GM18907 (cell line): Measurements from ENCODE around the gene HNRNPK.

Experiments used
- ATAC-seq: cut with Tn5 transposase; IDR thresholded peaks from one replicate; pipeline ENCODE4 v1.9.1; 2021; ENCODE audit warnings: mild to moderate bottlenecking, moderate library complexity; ENCODE audit not compliant: unreplicated experiment

Gene HNRNPK

DNA sequence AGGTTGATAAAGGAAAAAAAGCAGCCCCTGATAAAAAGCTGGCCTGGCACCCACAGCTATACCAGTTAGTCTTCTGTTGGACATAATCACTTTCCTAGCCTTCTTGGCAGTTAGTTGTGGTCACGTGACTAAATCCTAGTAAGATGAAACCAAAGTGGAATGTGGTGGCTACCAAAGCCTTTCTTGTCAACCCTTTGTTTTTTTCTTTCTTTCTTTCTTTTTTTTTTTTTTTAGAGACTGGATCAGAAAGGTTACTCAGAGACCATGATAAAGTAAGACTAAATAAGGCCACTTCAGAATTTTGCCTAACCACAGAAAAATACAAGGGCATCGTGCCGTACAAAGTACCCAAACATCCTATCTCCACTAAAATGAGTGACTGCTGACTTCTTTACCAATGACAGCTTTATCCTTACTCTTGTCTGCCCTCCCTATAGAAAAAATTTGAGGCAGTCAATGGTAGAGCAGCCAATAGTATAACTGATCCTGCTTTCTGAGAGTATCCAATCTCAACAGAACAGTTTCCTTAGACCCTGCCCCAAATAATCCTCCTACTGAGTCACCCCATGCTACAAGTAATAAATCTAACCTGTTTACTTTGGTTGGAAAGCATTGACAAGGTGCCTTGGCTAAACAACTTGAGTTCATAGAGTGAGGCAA, 44.6 kb downstream of the HNRNPK start:
- ATAC-seq, result no peak

DNA sequence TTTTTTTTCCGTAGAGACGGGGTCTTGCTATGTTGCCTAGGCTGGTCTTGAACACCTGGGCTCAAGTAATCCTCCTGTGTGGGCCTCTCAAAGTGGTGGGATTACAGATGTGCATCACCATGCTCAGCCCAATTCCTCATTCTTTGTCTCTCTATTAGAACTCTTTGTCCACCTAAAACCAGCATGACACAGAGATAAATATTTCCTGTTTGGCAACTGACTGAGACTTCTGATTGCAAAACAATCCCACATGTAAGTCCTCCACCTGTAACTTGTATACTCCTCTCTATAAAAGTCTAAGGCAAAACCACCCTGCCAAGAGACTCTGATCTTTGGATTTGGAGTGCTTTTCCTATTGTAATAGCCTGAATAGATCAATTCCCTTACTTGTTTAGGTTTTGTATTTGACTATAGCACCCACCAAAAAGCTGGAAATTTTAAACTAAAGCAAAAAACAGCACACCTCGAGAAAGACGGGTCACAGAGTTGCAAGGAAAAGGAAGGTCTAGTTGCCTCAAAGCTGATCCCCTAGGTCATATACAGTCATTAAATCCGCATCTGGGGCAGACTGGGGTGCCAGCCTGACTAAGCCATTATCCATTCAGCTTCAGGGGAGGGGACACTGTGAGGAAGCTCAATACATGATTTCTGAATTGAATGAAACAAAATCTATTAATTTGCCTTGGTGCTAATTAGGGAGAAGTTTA, 45.3 kb downstream of the HNRNPK start:
- ATAC-seq, result no peak

GRCh38 chr9:83933790-83934189, 46.2 kb downstream of the HNRNPK start:
- no peak for ATAC-seq

DNA sequence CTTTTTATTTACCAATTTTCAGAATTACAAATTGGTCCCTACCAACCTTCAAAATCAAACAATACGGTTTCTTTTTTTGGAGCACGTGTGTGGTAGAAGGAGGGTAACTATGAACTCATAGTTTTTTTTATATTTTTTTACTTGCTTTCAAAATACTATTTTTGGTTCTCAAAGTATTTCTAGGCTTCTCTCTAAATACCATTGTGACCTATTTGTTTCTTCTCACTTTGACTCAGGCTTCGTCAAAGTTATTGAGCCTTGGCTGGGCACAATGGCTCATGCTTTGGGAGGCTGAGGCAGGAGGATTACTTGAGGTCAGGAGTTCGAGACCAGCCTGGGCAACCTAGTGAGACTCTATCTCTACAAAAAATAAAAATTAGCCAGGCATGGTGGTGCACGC, 47.2 kb downstream of the HNRNPK start:
- no peak for ATAC-seq

GRCh38 chr9:83932011-83932410, 48.0 kb downstream of the HNRNPK start:
- ATAC-seq, result no peak

DNA sequence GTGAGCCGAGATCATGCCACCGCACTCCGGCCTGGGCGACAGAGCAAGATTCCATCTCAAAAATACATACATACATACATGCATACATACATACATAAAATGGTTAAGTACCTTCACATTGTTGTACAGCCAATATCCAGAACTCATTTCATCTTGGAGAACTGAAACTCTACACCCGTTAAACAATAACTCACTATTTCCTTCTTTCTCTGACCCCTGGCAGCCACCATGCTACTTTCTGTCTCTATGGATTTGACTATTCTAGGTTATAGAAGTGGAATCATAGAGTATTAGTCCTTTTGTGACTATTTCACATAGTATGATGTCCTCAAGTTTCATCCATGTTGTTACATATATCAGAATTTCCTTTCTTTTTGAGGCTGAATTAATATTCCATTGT, 49.1 kb downstream of the HNRNPK start:
- ATAC-seq, result no peak

- ATAC-seq, result no peak
Measured at GRCh38 chr9:83927591-83927990, 52.4 kb downstream of the HNRNPK start.

DNA sequence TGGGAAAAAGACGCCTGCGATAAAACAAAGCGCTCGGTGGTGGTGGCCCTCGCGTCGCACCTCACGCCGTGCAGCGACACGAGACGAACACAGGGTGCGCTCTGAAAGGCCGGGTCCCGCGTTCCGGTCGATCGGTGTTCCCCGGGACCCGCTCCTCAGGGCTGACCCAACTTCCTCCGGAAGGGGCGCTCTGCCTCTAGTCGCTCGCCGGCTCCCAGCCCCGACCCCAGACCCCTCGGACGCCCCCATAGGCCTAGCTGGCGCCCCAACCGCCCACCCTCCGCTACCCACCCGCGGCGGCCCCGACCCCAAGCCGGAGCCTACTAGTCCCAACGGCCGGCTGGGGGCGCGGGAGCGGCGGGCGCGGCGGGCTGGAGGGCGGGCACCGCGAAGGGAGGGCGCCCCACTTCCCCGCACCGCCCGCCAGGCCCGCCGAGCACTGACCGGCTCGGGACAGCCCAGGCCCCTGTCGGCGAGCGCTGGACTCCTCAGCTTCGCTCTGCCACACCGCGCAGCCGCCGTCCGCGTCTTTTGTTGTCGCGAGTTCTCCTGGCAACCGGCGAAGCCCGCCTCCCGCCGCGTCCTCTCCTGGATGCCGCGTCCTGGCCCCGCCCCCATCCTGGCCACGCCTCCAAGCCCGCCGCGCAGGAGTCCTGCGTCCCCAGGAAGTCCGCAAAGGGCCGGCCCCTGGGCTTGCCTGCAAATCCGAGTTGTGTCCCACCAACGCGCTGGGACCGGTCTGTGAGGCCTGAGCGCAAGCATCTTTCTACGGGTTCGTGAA, 58.9 kb downstream of the HNRNPK start, which contains the start of gene KIF27:
KIF27 (minus strand) TSS at position 506 of the 781 bp plus-strand sequence. CDS start 5,841 bp downstream, outside the sequence.
- peak; percentile 96 for ATAC-seq

GRCh38 chr9:83920469-83920926, 59.5 kb downstream of the HNRNPK start:
- peak; percentile 38 for ATAC-seq

- no peak for ATAC-seq
Measured at GRCh38 chr9:83919111-83919510, 60.9 kb downstream of the HNRNPK start.
